ENCODE measurements around the gene TRIM47. TPM values are rescaled to one million over a fixed set of nuclear protein-coding genes. Genes with fewer than 3 reads are reported as not detected.
"Not testable (repeated sequence)": the region's sequence is repeated elsewhere in the genome, so short reads cannot be mapped to it uniquely, and the experiment has no call there.

TRIM47 gene
- total and polyA plus RNA-seq, 4 donors, result 6.9 to 18.5 (median 13.8) TPM

DNA sequence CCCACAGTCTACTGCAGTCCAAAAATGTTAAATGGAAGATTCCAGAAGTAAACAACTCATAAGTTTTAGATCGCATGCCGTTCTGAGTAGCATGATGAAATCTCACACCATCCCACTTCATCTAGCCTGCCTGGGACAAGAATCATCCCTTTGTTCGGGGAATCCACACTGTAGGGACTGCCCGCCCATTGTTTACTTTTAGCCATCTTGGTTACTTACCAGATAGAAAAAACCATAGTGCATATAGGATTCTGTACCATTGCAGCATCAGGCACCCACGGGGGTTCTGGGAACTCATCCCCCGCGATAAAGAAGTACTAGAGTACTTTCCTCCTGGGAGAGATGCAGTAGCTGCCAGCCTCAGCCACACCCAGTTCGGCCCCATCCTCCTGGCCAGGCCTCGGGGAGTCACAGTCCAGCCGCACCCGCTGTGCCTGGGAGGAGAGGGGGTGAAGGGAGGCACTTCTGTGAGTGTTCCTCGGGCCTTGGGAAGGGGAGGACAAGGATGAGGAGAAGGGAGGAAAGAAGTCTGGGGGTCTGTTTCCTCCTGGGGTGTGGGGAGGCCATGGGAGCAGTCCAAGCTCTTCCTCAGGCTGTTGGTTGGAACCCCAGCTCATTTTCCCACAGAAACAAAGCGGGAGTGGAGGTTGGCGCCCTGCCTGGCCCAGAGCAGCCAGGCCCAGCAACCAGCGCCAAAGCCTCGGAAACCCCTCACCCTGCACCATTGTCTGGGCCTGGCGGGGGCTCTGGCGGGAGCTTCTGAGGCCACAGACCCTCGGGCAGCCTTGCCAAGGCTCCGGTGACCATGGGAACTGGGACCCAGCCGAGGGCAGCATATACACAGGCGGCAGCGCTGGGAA lies 8.9 kb downstream of the TRIM47 start:
- Histone ChIP-seq H3K9me3 (ENCODE audit: control insufficient read depth in 4 of 4, low read length in 3 of 4) (no peaks in the 10 kb centered on the region), H3K27me3 (ENCODE audit: control insufficient read depth in 4 of 4, insufficient read depth in 4 of 4, low read length in 3 of 4) (no peaks in the 10 kb centered on the region), H3K4me3 (ENCODE audit: low read depth in 1 of 3, low read length in 3 of 3) (no peak overlapping the region), H3K9ac (ENCODE audit: low read depth in 1 of 2, low read length in 2 of 2) (no peak overlapping the region), H3K27ac (ENCODE audit: low read depth in 1 of 2, low read length in 2 of 2) (peak overlapping the region in 1 of 2 donors; percentile 21), H3K36me3 (ENCODE audit: control insufficient read depth in 4 of 4, insufficient read depth in 3 of 4, low read depth in 1 of 4, low read length in 3 of 4) (peaks cover 0 to 5% (median 2%) of the 10 kb centered on the region in 4 donors), H3K4me1 (ENCODE audit: control insufficient read depth in 4 of 4, insufficient read depth in 4 of 4, low read length in 3 of 4) (peaks cover 0 to 4% (median 2%) of the 10 kb centered on the region in 4 donors)
- 78% methylated on average over 23 of the region's 23 CpGs for WGBS
- no peak for TF ChIP-seq TAF1 (conservative IDR thresholded peaks at IDR 0.05)
- no peak for TF ChIP-seq FOXA1 (IDR thresholded peaks at IDR 0.05)
- no peak for TF ChIP-seq HNF4A (conservative IDR thresholded peaks at IDR 0.05)
- no peak for TF ChIP-seq EGR1 (IDR thresholded peaks at IDR 0.05; ENCODE audit: low read depth in 2 of 2)
- TF ChIP-seq, protein P1, sequence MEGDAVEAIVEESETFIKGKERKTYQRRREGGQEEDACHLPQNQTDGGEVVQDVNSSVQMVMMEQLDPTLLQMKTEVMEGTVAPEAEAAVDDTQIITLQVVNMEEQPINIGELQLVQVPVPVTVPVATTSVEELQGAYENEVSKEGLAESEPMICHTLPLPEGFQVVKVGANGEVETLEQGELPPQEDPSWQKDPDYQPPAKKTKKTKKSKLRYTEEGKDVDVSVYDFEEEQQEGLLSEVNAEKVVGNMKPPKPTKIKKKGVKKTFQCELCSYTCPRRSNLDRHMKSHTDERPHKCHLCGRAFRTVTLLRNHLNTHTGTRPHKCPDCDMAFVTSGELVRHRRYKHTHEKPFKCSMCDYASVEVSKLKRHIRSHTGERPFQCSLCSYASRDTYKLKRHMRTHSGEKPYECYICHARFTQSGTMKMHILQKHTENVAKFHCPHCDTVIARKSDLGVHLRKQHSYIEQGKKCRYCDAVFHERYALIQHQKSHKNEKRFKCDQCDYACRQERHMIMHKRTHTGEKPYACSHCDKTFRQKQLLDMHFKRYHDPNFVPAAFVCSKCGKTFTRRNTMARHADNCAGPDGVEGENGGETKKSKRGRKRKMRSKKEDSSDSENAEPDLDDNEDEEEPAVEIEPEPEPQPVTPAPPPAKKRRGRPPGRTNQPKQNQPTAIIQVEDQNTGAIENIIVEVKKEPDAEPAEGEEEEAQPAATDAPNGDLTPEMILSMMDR (IDR thresholded peaks at IDR 0.05; ENCODE audit: low read depth, low read length, missing input control), result no peak
- TF ChIP-seq JUND (IDR thresholded peaks at IDR 0.05), result no peak
- TF ChIP-seq, protein P2, sequence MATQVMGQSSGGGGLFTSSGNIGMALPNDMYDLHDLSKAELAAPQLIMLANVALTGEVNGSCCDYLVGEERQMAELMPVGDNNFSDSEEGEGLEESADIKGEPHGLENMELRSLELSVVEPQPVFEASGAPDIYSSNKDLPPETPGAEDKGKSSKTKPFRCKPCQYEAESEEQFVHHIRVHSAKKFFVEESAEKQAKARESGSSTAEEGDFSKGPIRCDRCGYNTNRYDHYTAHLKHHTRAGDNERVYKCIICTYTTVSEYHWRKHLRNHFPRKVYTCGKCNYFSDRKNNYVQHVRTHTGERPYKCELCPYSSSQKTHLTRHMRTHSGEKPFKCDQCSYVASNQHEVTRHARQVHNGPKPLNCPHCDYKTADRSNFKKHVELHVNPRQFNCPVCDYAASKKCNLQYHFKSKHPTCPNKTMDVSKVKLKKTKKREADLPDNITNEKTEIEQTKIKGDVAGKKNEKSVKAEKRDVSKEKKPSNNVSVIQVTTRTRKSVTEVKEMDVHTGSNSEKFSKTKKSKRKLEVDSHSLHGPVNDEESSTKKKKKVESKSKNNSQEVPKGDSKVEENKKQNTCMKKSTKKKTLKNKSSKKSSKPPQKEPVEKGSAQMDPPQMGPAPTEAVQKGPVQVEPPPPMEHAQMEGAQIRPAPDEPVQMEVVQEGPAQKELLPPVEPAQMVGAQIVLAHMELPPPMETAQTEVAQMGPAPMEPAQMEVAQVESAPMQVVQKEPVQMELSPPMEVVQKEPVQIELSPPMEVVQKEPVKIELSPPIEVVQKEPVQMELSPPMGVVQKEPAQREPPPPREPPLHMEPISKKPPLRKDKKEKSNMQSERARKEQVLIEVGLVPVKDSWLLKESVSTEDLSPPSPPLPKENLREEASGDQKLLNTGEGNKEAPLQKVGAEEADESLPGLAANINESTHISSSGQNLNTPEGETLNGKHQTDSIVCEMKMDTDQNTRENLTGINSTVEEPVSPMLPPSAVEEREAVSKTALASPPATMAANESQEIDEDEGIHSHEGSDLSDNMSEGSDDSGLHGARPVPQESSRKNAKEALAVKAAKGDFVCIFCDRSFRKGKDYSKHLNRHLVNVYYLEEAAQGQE (IDR thresholded peaks at IDR 0.05), result no peak
- TF ChIP-seq YY1 (IDR thresholded peaks at IDR 0.05), result no peak
- TF ChIP-seq RAD21 (IDR thresholded peaks at IDR 0.05), result no peak
- no peak for TF ChIP-seq GABPA (IDR thresholded peaks at IDR 0.05 in 1 of 2, conservative IDR thresholded peaks at IDR 0.05 in 1 of 2)
- no peak for TF ChIP-seq RXRA (IDR thresholded peaks at IDR 0.05)
- TF ChIP-seq, protein P3, sequence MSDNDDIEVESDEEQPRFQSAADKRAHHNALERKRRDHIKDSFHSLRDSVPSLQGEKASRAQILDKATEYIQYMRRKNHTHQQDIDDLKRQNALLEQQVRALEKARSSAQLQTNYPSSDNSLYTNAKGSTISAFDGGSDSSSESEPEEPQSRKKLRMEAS (IDR thresholded peaks at IDR 0.05), result no peak
- TF ChIP-seq, protein P4, sequence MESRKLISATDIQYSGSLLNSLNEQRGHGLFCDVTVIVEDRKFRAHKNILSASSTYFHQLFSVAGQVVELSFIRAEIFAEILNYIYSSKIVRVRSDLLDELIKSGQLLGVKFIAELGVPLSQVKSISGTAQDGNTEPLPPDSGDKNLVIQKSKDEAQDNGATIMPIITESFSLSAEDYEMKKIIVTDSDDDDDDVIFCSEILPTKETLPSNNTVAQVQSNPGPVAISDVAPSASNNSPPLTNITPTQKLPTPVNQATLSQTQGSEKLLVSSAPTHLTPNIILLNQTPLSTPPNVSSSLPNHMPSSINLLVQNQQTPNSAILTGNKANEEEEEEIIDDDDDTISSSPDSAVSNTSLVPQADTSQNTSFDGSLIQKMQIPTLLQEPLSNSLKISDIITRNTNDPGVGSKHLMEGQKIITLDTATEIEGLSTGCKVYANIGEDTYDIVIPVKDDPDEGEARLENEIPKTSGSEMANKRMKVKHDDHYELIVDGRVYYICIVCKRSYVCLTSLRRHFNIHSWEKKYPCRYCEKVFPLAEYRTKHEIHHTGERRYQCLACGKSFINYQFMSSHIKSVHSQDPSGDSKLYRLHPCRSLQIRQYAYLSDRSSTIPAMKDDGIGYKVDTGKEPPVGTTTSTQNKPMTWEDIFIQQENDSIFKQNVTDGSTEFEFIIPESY (IDR thresholded peaks at IDR 0.05), result no peak
- TF ChIP-seq FOXA2 (IDR thresholded peaks at IDR 0.05), result no peak
- TF ChIP-seq HNF4G (IDR thresholded peaks at IDR 0.05), result no peak
- no peak for DNase-seq (ENCODE audit: low spot score)

DNA sequence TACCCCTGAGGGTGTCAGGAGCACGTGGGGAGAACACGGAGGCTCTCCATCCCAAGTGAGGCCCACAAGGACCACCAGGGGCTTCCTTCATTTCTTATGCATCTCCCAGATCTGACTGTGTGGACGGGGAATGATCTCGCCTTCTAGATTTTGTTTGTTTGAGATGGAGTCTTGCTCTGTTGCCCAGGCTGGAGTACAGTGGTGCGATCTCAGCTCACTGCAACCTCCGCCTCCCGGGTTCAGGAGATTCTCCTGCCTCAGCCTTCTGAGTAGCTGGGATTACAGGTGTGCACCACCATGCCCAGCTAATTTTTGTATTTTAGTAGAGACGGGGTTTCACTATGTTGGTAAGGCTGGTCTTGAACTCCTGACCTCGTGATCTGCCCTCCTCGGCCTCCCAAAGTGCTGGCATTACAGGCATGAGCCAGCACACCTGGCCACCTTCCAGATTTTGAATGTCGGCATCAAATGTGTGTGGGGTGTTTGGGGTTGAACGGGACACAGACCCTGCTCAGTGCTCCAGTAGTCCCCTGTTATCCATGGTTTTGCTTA lies 9.6 kb downstream of the TRIM47 start:
- H3K4me3 ChIP-seq (ENCODE audit: low read depth in 1 of 3, low read length in 3 of 3); H3K9me3 ChIP-seq (ENCODE audit: control insufficient read depth in 4 of 4, low read length in 3 of 4); H3K36me3 ChIP-seq (ENCODE audit: control insufficient read depth in 4 of 4, insufficient read depth in 3 of 4, low read depth in 1 of 4, low read length in 3 of 4); DNase-seq (ENCODE audit: low spot score); H3K4me1 ChIP-seq (ENCODE audit: control insufficient read depth in 4 of 4, insufficient read depth in 4 of 4, low read length in 3 of 4); H3K27me3 ChIP-seq (ENCODE audit: control insufficient read depth in 4 of 4, insufficient read depth in 4 of 4, low read length in 3 of 4); H3K9ac ChIP-seq (ENCODE audit: low read depth in 1 of 2, low read length in 2 of 2); H3K27ac ChIP-seq (ENCODE audit: low read depth in 1 of 2, low read length in 2 of 2): not testable (repeated sequence)
- WGBS, result 90% methylated on average over 12 of the region's 12 CpGs

DNA sequence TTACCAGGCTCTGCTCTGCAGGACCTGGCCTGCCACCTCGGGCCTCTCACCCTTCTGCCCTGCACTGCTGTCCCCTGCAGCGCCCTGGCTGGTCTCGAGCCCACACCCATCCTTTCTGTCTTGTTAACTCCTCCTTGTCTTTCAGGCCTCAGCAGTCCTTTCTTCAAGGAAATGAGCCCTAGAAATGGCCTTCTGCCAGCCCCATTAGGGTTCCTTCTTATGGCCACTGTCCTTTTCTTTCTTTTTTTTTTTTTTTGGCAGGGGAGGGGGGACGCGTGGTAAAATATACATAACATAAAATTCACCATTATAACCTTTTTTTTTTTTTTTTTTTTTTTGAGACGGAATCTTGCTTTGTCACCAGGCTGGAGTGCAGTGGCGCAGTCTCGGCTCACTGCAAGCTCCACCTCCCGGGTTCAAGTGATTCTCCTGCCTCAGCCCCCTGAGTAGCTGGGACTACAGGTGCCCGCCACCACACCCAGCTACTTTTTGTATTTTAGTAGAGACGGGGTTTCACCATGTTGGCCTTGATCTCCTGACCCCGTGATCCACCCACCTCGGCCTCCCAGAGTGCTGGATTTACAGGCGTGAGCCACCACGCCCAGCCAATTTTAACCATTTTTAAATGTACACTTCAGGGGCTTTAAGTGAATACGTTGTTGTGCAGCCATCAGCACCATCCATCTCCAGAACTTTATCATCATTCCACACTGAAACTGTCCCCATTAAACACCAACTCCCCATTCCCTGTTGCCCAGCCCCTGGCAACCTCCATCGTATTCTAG lies 12.8 kb downstream of the TRIM47 start:
- not testable (repeated sequence) for H3K9me3 ChIP-seq (ENCODE audit: control insufficient read depth in 4 of 4, low read length in 3 of 4); H3K4me1 ChIP-seq (ENCODE audit: control insufficient read depth in 4 of 4, insufficient read depth in 4 of 4, low read length in 3 of 4); DNase-seq (ENCODE audit: low spot score); H3K9ac ChIP-seq (ENCODE audit: low read depth in 1 of 2, low read length in 2 of 2); H3K27ac ChIP-seq (ENCODE audit: low read depth in 1 of 2, low read length in 2 of 2); H3K27me3 ChIP-seq (ENCODE audit: control insufficient read depth in 4 of 4, insufficient read depth in 4 of 4, low read length in 3 of 4); H3K4me3 ChIP-seq (ENCODE audit: low read depth in 1 of 3, low read length in 3 of 3); H3K36me3 ChIP-seq (ENCODE audit: control insufficient read depth in 4 of 4, insufficient read depth in 3 of 4, low read depth in 1 of 4, low read length in 3 of 4)
- WGBS, result 81% methylated on average over 17 of the region's 17 CpGs
